ENCODE results near the gene COA1. TPM values are rescaled to one million over a fixed set of nuclear protein-coding genes. Genes with fewer than 3 reads are reported as not detected.
"Not testable (repeated sequence)": the region's sequence is repeated elsewhere in the genome, so short reads cannot be mapped to it uniquely, and the experiment has no call there.

Gene COA1
- total RNA-seq, 1 donor from 2014 or later, result 47.9 TPM

DNA sequence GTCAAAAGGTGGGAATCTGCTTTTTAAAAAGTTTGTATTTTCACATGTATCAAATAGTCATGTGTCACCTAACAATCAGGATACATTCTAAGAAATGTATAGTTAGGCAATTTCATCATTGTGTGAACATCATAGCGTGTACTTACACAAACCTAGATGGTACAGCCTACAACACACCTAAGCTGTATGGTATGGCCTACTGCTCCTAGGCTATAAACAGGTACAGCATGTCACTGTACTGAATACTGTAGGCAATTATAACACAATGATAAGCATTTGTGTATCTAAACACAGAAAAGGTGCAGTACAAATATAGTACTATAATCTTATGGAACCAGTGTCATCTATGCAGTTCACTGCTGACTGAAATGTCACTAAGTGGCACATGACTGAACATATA, 17.8 kb downstream of the COA1 start:
- TF ChIP-seq, protein P1, sequence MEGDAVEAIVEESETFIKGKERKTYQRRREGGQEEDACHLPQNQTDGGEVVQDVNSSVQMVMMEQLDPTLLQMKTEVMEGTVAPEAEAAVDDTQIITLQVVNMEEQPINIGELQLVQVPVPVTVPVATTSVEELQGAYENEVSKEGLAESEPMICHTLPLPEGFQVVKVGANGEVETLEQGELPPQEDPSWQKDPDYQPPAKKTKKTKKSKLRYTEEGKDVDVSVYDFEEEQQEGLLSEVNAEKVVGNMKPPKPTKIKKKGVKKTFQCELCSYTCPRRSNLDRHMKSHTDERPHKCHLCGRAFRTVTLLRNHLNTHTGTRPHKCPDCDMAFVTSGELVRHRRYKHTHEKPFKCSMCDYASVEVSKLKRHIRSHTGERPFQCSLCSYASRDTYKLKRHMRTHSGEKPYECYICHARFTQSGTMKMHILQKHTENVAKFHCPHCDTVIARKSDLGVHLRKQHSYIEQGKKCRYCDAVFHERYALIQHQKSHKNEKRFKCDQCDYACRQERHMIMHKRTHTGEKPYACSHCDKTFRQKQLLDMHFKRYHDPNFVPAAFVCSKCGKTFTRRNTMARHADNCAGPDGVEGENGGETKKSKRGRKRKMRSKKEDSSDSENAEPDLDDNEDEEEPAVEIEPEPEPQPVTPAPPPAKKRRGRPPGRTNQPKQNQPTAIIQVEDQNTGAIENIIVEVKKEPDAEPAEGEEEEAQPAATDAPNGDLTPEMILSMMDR (IDR thresholded peaks at IDR 0.05), result no peak
- Histone ChIP-seq H3K4me1 (no peaks in the 10 kb centered on the region), H3K27me3 (no peaks in the 10 kb centered on the region), H3K4me3 (no peak overlapping the region), H3K36me3 (no peaks in the 10 kb centered on the region), H3K27ac (no peak overlapping the region), H3K9me3 (no peaks in the 10 kb centered on the region)
- DNase-seq (no peak), ATAC-seq (no peak)
- intact Hi-C loops (cut with DNase I), result no loop called here

DNA sequence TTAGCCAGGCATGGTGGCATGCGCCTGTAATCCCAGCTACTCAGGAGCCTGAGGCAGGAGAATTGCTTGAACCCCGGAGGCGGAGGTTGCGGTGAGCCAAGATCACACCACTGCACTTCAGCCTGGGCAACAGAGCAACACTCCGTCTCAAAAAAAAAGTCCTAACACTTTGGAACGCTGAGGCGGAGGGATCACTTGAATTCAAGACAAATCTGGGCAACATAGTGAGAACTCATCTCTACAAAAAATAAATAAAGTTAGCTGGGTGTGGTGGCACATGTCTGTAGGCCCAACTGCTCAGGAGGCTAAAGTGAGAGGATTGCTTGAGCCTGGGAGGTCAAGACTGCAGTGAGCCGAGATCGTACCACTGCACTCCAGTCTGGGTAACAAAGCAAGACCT, 21.3 kb downstream of the COA1 start:
- H3K9me3 ChIP-seq; H3K27me3 ChIP-seq; H3K36me3 ChIP-seq; intact Hi-C loops (cut with DNase I); H3K4me3 ChIP-seq; DNase-seq; ATAC-seq; H3K27ac ChIP-seq; H3K4me1 ChIP-seq: not testable (repeated sequence)

- no peak overlapping the region for H3K27ac ChIP-seq
- no peaks in the 10 kb centered on the region for H3K4me1 ChIP-seq
- H3K4me3 ChIP-seq, result no peak overlapping the region
- H3K9me3 ChIP-seq, result no peaks in the 10 kb centered on the region
- H3K36me3 ChIP-seq, result no peaks in the 10 kb centered on the region
- TF ChIP-seq, protein P1 (IDR thresholded peaks at IDR 0.05), result no peak
- no peaks in the 10 kb centered on the region for H3K27me3 ChIP-seq
- intact Hi-C loops (cut with DNase I), result loop anchor here (5.0 kb wide), 1 partner anchor 121 kb away; the partner anchor contains the start of gene STK17A
- ATAC-seq, result no peak
- no peak for DNase-seq
Measured at GRCh38 chr7:43703573-43703972, 25.8 kb downstream of the COA1 start.

DNA sequence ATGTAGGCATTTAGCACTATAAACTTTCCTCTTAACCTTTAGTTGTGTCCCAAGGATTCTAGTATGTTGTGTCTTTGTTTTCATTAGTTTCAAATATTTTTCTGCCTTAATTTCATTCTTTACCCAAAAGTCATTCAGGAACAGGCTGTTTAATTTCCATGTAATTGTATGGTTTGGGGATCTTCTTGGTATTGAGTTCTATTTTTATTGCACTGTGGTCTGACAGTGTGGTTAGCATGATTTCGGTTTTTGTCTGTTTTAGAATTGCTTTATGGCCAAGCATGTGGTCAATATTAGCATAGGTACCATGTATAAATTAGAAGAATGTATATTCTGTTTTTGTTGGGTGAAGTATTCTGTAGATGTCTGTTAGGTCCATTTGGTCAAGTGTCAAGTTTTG, 26.3 kb downstream of the COA1 start:
- H3K27me3 ChIP-seq, result no peaks in the 10 kb centered on the region
- ATAC-seq (no peak), DNase-seq (no peak)
- H3K9me3 ChIP-seq, result no peaks in the 10 kb centered on the region
- intact Hi-C loops (cut with DNase I), result loop anchor here (5.0 kb wide), 1 partner anchor 121 kb away; the partner anchor contains the start of gene STK17A
- H3K4me3 ChIP-seq, result no peak overlapping the region
- no peaks in the 10 kb centered on the region for H3K4me1 ChIP-seq
- TF ChIP-seq, protein P1 (IDR thresholded peaks at IDR 0.05), result no peak
- H3K36me3 ChIP-seq, result no peaks in the 10 kb centered on the region
- H3K27ac ChIP-seq, result no peak overlapping the region

DNA sequence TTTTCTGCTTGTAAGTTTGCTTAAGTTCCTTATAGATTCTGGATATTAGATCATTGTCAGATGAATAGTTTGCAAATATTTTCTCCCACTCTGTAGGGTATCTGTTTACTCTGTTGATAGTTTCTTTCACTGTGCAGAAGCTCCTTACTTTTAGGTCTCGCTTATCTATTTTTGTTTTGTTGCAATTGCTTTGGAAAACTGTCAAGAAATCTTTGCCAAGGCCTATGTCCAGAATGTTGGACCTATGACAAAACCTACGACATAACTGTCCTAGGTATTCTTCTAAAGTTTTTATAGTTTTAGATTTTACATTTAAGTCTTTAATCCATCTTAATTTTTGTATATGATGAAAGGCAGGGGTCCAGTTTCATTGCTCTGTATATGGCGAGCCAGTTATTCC, 27.4 kb downstream of the COA1 start:
- Histone ChIP-seq H3K9me3 (no peaks in the 10 kb centered on the region), H3K4me3 (no peak overlapping the region), H3K36me3 (no peaks in the 10 kb centered on the region), H3K4me1 (no peaks in the 10 kb centered on the region), H3K27ac (no peak overlapping the region), H3K27me3 (no peaks in the 10 kb centered on the region)
- TF ChIP-seq, protein P1 (IDR thresholded peaks at IDR 0.05), result no peak
- intact Hi-C loops (cut with DNase I), result loop anchor here (5.0 kb wide), 1 partner anchor 120 kb away; the partner anchor contains the start of gene STK17A
- DNase-seq (no peak), ATAC-seq (no peak)

DNA sequence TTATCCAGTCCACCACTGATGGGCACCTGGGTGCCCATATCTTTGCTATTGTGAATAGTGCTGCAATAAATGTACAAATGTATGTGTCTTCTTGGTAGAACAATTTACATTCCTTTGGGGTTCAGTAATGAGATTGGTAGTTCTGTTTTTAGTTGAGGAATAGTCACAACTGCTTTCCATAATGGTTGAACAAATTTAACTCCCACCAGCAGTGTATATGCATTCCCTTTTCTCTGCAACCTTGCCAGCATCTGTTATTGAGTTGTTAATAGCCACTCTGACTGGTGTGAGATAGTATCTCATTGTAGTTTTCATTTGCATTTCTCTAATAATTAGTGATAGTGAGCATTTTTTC, 27.8 kb downstream of the COA1 start:
- no peak overlapping the region for H3K27ac ChIP-seq
- TF ChIP-seq, protein P1 (IDR thresholded peaks at IDR 0.05), result no peak
- DNase-seq, result no peak
- H3K27me3 ChIP-seq, result no peaks in the 10 kb centered on the region
- H3K9me3 ChIP-seq, result no peaks in the 10 kb centered on the region
- intact Hi-C loops (cut with DNase I), result loop anchor here (5.0 kb wide), 1 partner anchor 119 kb away; the partner anchor contains the start of gene STK17A
- no peak overlapping the region for H3K4me3 ChIP-seq
- no peak for ATAC-seq
- H3K36me3 ChIP-seq, result no peaks in the 10 kb centered on the region
- H3K4me1 ChIP-seq, result no peaks in the 10 kb centered on the region
